GM18520 (cell line): ENCODE measurements around the gene GTF2A1L.
"Not testable (repeated sequence)": the region's sequence is repeated elsewhere in the genome, so short reads cannot be mapped to it uniquely, and the experiment has no call there.

Source experiments
- ATAC-seq: cut with Tn5 transposase; IDR thresholded peaks from one replicate; pipeline ENCODE4 v1.9.1; 2021; ENCODE audit not compliant: unreplicated experiment

Gene GTF2A1L

GRCh38 chr2:48617618-48618017 lies at the start of gene GTF2A1L:
Gene GTF2A1L, plus strand, starts transcription at chr2:48617856. Its CDS starts 19 bp downstream, at chr2:48617875.
- no peak for ATAC-seq

- ATAC-seq = no peak
Observed at GRCh38 chr2:48568547-48568946, 49.1 kb upstream of the GTF2A1L start.

- no peak for ATAC-seq
Observed at GRCh38 chr2:48569433-48569832, 48.2 kb upstream of the GTF2A1L start.

- no peak for ATAC-seq
Observed at GRCh38 chr2:48572816-48573215, 44.8 kb upstream of the GTF2A1L start.

- ATAC-seq = no peak
Observed at GRCh38 chr2:48574353-48575287, 43.0 kb upstream of the GTF2A1L start.

- ATAC-seq = no peak
Observed at GRCh38 chr2:48578313-48578712, 39.3 kb upstream of the GTF2A1L start.

- ATAC-seq = no peak
Observed at GRCh38 chr2:48583961-48584360, 33.7 kb upstream of the GTF2A1L start.

- no peak for ATAC-seq
Observed at GRCh38 chr2:48584551-48584950, 33.1 kb upstream of the GTF2A1L start.

GRCh38 chr2:48586433-48586832 lies 31.2 kb upstream of the GTF2A1L start:
- ATAC-seq = no peak

GRCh38 chr2:48587560-48587959 lies 30.1 kb upstream of the GTF2A1L start:
- no peak for ATAC-seq

- no peak for ATAC-seq
Observed at GRCh38 chr2:48587961-48588360, 29.7 kb upstream of the GTF2A1L start.

- no peak for ATAC-seq
Observed at GRCh38 chr2:48588745-48589144, 28.9 kb upstream of the GTF2A1L start.

- ATAC-seq = no peak
Observed at GRCh38 chr2:48589170-48589767, 28.4 kb upstream of the GTF2A1L start.

GRCh38 chr2:48590017-48590416 lies 27.6 kb upstream of the GTF2A1L start:
- ATAC-seq = no peak

- no peak for ATAC-seq
Observed at GRCh38 chr2:48592067-48592466, 25.6 kb upstream of the GTF2A1L start.

GRCh38 chr2:48596751-48597150 lies 20.9 kb upstream of the GTF2A1L start:
- ATAC-seq = not testable (repeated sequence)

GRCh38 chr2:48597492-48597891 lies 20.2 kb upstream of the GTF2A1L start:
- ATAC-seq = no peak

GRCh38 chr2:48600204-48600813 lies 17.3 kb upstream of the GTF2A1L start:
- ATAC-seq = no peak

GRCh38 chr2:48600917-48601316 lies 16.7 kb upstream of the GTF2A1L start:
- ATAC-seq = no peak

- no peak for ATAC-seq
Observed at GRCh38 chr2:48601349-48601748, 16.3 kb upstream of the GTF2A1L start.

GRCh38 chr2:48605482-48606175 lies 12.0 kb upstream of the GTF2A1L start:
- no peak for ATAC-seq
